Placental pericyte (primary cell): ENCODE data around the gene F13B. TPM values are rescaled to one million over a fixed set of nuclear protein-coding genes. Genes with fewer than 3 reads are reported as not detected.

Source experiments
- total RNA-seq: library from RNA; depleted of rRNA; stranded (reverse); fragments of >200 nt; gene quantifications from 2 replicates; pipeline ENCODE4 v1.2.3, GENCODE V29; 2012

F13B gene
- under 0.01 TPM in 1 of 2 replicates, not detected in the other for total RNA-seq

GRCh38 chr1:197066719-197067456, at the start of gene F13B:
Gene F13B, minus strand, starts transcription at chr1:197067260. Its CDS starts 37 bp downstream, at chr1:197067223.

Other genes starting within 250 kb of the F13B start
- gene CFHR1, start 247.5 kb downstream of the F13B start, total RNA-seq: not detected in 2 replicates
- gene CFHR4, start 179.2 kb downstream of the F13B start, total RNA-seq: not detected in 2 replicates
- not detected in 2 replicates for gene CFHR2, start 123.5 kb downstream of the F13B start, total RNA-seq
- gene CFHR5, start 89.7 kb downstream of the F13B start, total RNA-seq: not detected in 2 replicates
- gene ASPM, start 79.4 kb upstream of the F13B start, total RNA-seq: 1.1 and 58.0 TPM in 2 replicates
- gene ZBTB41, start 134.0 kb upstream of the F13B start, total RNA-seq: 11.6 and 17.8 TPM in 2 replicates
- gene CRB1, start 201.0 kb upstream of the F13B start, total RNA-seq: 0.14 TPM in 1 of 2 replicates, not detected in the other